ENCODE measurements around the gene ARHGAP9. TPM values are rescaled to one million over a fixed set of nuclear protein-coding genes. Genes with fewer than 3 reads are reported as not detected.

ARHGAP9 gene
- total RNA-seq, 2 experiments from 2014 or later, result 243 to 248 TPM

DNA sequence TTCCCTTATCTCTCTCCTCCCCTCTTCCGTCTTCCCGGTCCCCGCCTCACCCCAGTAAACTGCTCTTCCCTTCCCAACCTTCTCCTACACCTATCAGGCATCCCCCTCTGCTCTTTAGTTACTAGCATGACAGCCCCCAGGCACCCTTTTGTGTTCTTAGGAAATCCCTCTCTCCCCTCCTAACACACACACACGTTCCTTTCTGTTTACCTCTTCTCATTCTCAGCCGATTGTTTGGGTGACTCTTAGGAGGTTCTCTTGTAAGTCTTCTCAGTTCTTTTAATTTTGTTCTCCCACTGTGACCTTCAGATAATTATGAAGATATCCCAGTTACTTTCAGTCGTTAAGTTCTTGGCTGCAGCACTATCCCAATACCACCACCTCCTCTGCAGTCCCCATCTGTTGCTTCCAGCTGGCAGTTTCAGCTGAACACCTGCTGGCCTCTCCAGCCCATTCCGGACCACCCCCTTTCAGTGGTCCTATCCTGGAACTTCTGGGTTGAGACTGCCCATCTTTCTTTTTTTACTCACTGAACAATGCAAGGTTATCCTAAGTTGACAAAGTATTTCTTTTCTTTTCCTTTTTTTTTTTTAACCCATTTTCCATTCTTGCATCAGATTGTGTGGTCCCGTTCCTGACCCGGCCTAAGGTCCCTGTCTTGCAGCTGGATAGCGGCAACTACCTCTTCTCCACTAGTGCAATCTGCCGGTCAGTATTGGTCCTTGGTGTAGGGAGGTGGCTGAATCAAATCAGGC lies 8.9 kb upstream of the ARHGAP9 start:
- POLR2A ChIA-PET, result interaction anchor here (0.6 to 2.3 kb wide), 2 partner anchors 9 to 145 kb away, joined by 3 to 11 read pairs; partner anchors contain the start of gene ARHGAP9
- Mint-ChIP-seq H3K4me3 (peak overlapping the region; percentile 89), H3K36me3 (ENCODE audit: low read depth) (peaks cover 44% of the 10 kb centered on the region), H3K4me1 (ENCODE audit: low read depth) (peaks cover 37% of the 10 kb centered on the region), H3K27ac (peak overlapping the region; percentile 93), H3K27me3 (ENCODE audit: low read depth) (no peaks in the 10 kb centered on the region), H3K9me3 (ENCODE audit: insufficient read depth) (no peaks in the 10 kb centered on the region)
- CTCF ChIA-PET, result interaction anchor here (1.0 to 1.4 kb wide), 2 partner anchors 26 to 30 kb away, joined by 3 to 4 read pairs; partner anchors contain the start of gene GLI1
- no peak for DNase-seq
- no peak for ATAC-seq

- H3K9me3 Mint-ChIP-seq (ENCODE audit: insufficient read depth), result no peaks in the 10 kb centered on the region
- CTCF ChIA-PET, result interaction anchor here (1.0 to 2.9 kb wide), 3 partner anchors 10 to 29 kb away, joined by 3 to 22 read pairs (median 4); partner anchors contain the start of gene GLI1
Measured at GRCh38 chr12:57487597-57488401, 8.1 kb upstream of the ARHGAP9 start, which contains the start of gene MARS1. Gene MARS1 (plus strand): TSS chr12:57488068. CDS start chr12:57488091, 23 bp downstream.

DNA sequence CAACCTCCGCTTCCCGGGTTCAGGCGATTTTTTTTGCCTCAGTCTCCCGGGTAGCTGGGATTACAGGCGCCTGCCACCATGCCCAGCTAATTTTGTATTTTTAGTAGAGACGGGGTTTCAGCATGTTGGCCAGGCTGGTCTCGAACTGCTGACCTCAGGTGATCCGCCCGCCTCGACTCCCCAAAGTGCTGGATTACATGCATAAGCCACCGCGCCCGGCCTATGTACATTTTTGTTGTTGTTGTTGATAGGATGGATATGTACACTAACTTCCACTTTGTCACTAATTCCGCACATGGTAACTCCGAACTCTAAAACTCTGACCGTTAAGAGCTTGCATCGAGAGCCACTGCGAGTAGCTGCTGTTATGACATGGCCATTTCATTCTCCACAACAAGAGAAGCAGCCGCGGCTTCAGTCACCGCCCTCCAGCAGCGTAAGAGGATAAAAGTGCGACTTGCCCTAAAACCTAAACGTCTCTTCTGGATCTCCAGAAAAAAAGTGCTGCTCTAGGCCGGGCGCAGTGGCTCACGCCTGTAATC lies 7.5 kb upstream of the ARHGAP9 start:
- H3K4me3 Mint-ChIP-seq, result peak overlapping the region; percentile 89
- peaks cover 38% of the 10 kb centered on the region for H3K36me3 Mint-ChIP-seq (ENCODE audit: low read depth)
- no peak for DNase-seq
- ChIA-PET POLR2A (interaction anchor here (1.2 to 2.4 kb wide), 4 partner anchors 8 to 409 kb away, joined by 3 to 14 read pairs (median 10); partner anchors contain the start of genes ARHGAP9 and DDIT3), CTCF (interaction anchor here (2.9 kb wide), 1 partner anchor 10 kb away, joined by 22 read pairs; no protein-coding TSS in a partner anchor)
- peak overlapping the region; percentile 93 for H3K27ac Mint-ChIP-seq
- H3K9me3 Mint-ChIP-seq (ENCODE audit: insufficient read depth), result no peaks in the 10 kb centered on the region
- H3K27me3 Mint-ChIP-seq (ENCODE audit: low read depth), result no peaks in the 10 kb centered on the region
- ATAC-seq, result no peak
- H3K4me1 Mint-ChIP-seq (ENCODE audit: low read depth), result peaks cover 39% of the 10 kb centered on the region

More at GRCh38 chr12:57487597-57488401, 8.1 kb upstream of the ARHGAP9 start, which contains the start of gene MARS1:
- peaks cover 41% of the 10 kb centered on the region for H3K36me3 Mint-ChIP-seq (ENCODE audit: low read depth)
- H3K4me1 Mint-ChIP-seq (ENCODE audit: low read depth), result peaks cover 41% of the 10 kb centered on the region
- ATAC-seq (peak; percentile 97), DNase-seq (peak; percentile 96)
- POLR2A ChIA-PET, result interaction anchor here (1.2 to 2.4 kb wide), 4 partner anchors 8 to 410 kb away, joined by 3 to 14 read pairs (median 10); partner anchors contain the start of genes ARHGAP9 and DDIT3
- H3K4me3 Mint-ChIP-seq, result peak within 1 kb of the TSS; percentile 89
- peak within 1 kb of the TSS; percentile 93 for H3K27ac Mint-ChIP-seq
- no peaks in the 10 kb centered on the region for H3K27me3 Mint-ChIP-seq (ENCODE audit: low read depth)

DNA sequence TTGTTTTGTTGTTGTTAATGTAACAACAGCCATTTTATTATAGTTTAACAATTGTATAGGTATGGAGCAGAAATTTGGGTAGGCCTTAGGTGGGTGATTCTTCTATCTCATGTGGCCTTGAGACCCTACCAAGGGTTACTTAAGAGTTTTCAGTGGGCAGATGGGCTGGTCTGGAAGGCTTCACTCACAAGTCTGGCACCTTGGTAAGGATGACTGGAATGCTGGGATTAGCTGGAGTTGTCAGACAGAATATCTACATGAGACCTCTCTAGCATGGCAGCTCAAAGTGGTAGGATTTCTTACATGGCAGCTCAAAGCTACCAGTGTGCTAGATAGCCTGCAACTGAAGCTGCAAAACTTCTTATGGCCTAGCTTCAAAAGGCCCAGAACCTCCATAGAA lies 6.0 kb upstream of the ARHGAP9 start:
- no peaks in the 10 kb centered on the region for H3K9me3 Mint-ChIP-seq (ENCODE audit: insufficient read depth)
- POLR2A ChIA-PET, result interaction anchor here (0.7 to 2.4 kb wide), 3 partner anchors 9 to 35 kb away, joined by 3 to 14 read pairs (median 10); partner anchors contain the start of gene DDIT3
- H3K4me3 Mint-ChIP-seq, result no peak overlapping the region
- peaks cover 26% of the 10 kb centered on the region for H3K36me3 Mint-ChIP-seq (ENCODE audit: low read depth)
- H3K27ac Mint-ChIP-seq, result no peak overlapping the region
- ATAC-seq (no peak), DNase-seq (no peak)
- CTCF ChIA-PET, result interaction anchor here (1.0 to 2.9 kb wide), 3 partner anchors 8 to 27 kb away, joined by 3 to 22 read pairs (median 6); partner anchors contain the start of gene GLI1
- H3K27me3 Mint-ChIP-seq (ENCODE audit: low read depth), result no peaks in the 10 kb centered on the region
- peaks cover 45% of the 10 kb centered on the region for H3K4me1 Mint-ChIP-seq (ENCODE audit: low read depth)

DNA sequence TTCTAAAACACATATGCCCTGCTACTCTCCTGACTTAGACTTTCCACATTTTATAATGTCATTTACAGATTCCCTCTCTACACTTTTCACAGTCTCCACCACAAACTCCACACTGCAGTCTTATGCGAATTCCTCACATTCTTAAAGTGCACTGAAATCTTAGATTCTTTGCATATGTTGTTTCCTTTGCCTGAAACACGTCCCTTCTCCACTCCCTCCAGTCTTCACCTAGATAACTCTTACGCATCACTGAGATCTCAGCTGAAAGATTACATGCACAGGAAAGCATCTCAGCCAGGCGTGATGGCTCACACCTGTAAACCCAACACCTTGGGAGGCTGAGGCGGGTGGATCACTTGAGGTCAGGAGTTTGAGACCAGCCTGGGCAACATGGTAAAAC lies 3.8 kb upstream of the ARHGAP9 start:
- ATAC-seq, result no peak
- ChIA-PET CTCF (interaction anchor here (1.8 kb wide), 1 partner anchor 25 kb away, joined by 7 read pairs; no protein-coding TSS in a partner anchor), POLR2A (interaction anchor here (0.6 to 1.5 kb wide), 2 partner anchors 22 to 36 kb away, joined by 3 to 4 read pairs; partner anchors contain the start of gene DDIT3)
- H3K4me3 Mint-ChIP-seq, result no peak overlapping the region
- H3K36me3 Mint-ChIP-seq (ENCODE audit: low read depth), result peaks cover 8% of the 10 kb centered on the region
- DNase-seq, result no peak
- H3K27me3 Mint-ChIP-seq (ENCODE audit: low read depth), result no peaks in the 10 kb centered on the region
- H3K27ac Mint-ChIP-seq, result no peak overlapping the region
- peaks cover 50% of the 10 kb centered on the region for H3K4me1 Mint-ChIP-seq (ENCODE audit: low read depth)
- no peaks in the 10 kb centered on the region for H3K9me3 Mint-ChIP-seq (ENCODE audit: insufficient read depth)

DNA sequence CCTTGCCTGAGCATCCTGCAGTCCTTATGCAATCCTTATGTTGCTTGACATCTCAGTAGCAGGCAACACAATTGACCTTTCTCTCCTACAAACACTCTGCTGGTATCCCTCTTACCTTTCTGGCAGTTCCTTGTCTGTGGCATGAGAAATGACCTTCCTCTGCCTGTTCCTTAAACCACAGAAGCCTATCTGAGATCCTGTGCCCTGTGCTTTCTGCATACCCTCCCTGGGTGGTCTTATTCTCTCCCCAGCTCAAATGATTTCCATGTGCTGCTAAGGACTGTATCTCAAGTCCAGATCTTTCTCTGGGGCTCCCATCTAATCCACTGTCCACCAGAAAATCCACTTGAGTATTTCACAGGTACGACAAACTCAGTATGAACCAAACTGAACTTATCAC lies 2.0 kb upstream of the ARHGAP9 start:
- ATAC-seq, result no peak
- H3K9me3 Mint-ChIP-seq (ENCODE audit: insufficient read depth), result no peaks in the 10 kb centered on the region
- CTCF ChIA-PET, result interaction anchor here (2.7 to 3.1 kb wide), 2 partner anchors 11 to 23 kb away, joined by 8 to 19 read pairs; partner anchors contain the start of gene GLI1
- H3K27me3 Mint-ChIP-seq (ENCODE audit: low read depth), result no peaks in the 10 kb centered on the region
- POLR2A ChIA-PET, result interaction anchor here (8.0 kb wide), 1 partner anchor 21 kb away, joined by 74 read pairs; the partner anchor contains the start of gene GLI1
- H3K4me3 Mint-ChIP-seq, result no peak overlapping the region
- DNase-seq, result no peak
- peak overlapping the region; percentile 99 for H3K27ac Mint-ChIP-seq
- H3K4me1 Mint-ChIP-seq (ENCODE audit: low read depth), result peaks cover 54% of the 10 kb centered on the region
- peaks cover 20% of the 10 kb centered on the region for H3K36me3 Mint-ChIP-seq (ENCODE audit: low read depth)

DNA sequence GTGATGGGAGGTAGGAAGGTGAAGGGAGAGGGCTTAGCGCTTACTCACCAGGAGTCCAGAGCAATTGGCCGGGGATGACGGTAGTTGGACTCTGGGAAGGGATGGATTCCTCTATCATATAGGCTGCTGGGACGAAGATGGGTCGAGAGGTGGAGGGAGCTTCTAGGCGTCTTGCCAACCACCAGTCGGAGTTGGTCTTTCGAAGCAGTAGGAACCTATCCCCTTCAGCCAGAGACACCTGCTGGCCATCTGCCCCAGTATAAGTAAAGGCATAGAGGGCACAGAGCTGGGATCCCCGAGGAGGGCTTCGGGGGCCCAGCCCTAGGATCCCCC lies 657 bp downstream of the ARHGAP9 start:
- Mint-ChIP-seq H3K9me3 (ENCODE audit: insufficient read depth) (no peaks in the 10 kb centered on the region), H3K4me3 (peak overlapping the region; percentile 96), H3K27ac (peak overlapping the region; percentile 99), H3K36me3 (ENCODE audit: low read depth) (peaks cover 43% of the 10 kb centered on the region), H3K27me3 (ENCODE audit: low read depth) (no peaks in the 10 kb centered on the region), H3K4me1 (ENCODE audit: low read depth) (peaks cover 72% of the 10 kb centered on the region)
- POLR2A ChIA-PET, result interaction anchor here (1.4 to 8.0 kb wide), 6 partner anchors 9 to 45 kb away, joined by 7 to 74 read pairs (median 12); partner anchors contain the start of genes DDIT3, GLI1 and MARS1
- ATAC-seq, result peak; percentile 0
- DNase-seq, result no peak
- CTCF ChIA-PET, result interaction anchor here (0.8 to 4.7 kb wide), 9 partner anchors 8 to 262 kb away, joined by 3 to 57 read pairs (median 3); partner anchors contain the start of genes DDIT3, GLI1, INHBE and MARS1

DNA sequence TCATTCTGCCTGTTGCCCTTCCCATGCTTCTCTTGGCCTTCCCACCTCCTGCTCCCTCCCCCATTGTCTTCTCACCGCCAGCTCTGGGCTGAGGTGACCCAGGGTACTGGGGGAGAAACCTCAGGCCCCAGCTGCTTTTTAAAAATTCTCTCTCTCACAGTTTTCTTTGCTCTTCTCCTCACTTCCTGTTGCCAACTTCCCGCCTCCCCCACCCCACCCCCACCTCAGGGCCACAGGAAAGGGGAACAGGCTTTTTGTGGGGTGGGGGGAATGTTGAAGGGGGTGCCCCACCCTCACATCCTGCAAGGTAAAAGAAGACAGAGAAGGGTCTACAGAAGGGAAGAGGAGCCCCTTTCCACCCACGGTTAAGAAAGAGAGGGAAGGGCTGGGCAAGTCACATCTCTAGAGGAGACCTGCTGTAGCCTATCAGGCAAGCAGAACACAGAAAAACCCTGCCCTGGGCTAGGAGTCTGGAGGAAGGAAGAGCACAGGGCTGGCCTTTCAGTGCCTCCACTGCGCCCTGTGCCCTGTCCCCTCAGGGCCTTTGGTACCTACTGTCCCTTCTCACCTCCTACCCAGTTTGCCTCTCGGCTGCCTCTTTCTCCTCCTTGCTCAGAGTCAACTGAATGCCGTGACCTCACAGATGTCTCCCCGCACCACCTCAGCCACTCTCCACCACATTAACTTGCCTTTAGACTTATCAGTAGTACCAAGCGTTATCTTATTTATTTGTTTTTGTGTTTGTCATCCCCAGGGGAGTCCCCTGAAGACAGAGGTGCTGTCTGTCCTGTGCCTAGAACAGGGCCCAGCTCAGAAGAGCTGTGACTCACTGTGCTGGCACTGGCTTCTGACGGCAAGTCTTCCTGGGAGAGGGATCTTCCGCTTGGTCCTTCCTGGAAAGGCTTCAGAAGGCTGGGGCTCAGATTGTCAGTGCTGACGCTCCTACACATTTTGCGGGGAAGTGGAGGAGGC lies 1.7 kb downstream of the ARHGAP9 start:
- H3K27ac Mint-ChIP-seq, result peak overlapping the region; percentile 99
- H3K9me3 Mint-ChIP-seq (ENCODE audit: insufficient read depth), result no peaks in the 10 kb centered on the region
- peak overlapping the region; percentile 96 for H3K4me3 Mint-ChIP-seq
- CTCF ChIA-PET, result interaction anchor here (0.6 to 4.7 kb wide), 16 partner anchors 9 to 263 kb away, joined by 3 to 57 read pairs (median 6); partner anchors contain the start of genes DDIT3, GLI1, INHBE and MARS1
- no peaks in the 10 kb centered on the region for H3K27me3 Mint-ChIP-seq (ENCODE audit: low read depth)
- peak; percentile 72 for DNase-seq
- peak; percentile 54 for ATAC-seq
- H3K36me3 Mint-ChIP-seq (ENCODE audit: low read depth), result peaks cover 50% of the 10 kb centered on the region
- peaks cover 72% of the 10 kb centered on the region for H3K4me1 Mint-ChIP-seq (ENCODE audit: low read depth)
- POLR2A ChIA-PET, result interaction anchor here (0.5 to 8.0 kb wide), 9 partner anchors 8 to 1350 kb away, joined by 3 to 74 read pairs (median 11); partner anchors contain the start of genes DDIT3, ESYT1, GLI1 and MARS1

DNA sequence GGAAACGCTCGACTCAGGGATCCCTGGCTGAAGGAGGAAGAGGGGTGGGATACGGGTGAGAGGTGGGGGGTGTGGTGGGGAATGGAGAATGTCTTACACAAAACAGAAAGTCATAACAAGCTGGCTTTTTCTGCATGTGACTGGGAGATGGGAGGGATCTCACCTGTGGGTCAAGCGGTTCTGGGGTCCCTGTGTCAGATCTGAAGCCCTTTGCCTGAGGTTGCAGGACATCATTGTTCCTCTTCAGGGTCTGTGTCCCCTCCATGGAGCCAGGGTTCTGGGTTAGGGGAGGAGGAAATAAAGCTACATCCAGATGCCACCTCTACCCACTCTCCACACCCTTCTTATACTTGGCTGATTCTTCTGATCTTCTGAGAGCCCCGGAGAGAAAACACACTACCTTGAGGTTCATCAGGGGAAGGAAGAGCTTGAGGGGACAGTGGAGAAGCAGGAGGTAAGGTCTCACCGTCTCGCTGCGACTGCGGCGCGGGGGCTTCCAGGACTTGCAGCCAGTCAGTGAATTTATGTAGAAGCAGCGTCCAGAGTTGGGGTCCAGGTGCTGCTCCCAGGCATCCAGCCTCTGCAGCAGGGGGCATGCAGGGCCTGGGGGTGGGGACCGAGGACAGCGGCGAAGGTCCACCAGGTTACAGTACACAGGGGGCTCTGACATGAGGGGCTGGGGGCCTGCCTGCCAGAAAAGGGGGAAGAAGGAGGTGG lies 2.5 kb downstream of the ARHGAP9 start:
- ATAC-seq (peak; percentile 3), DNase-seq (peak; percentile 38)
- Mint-ChIP-seq H3K27ac (peak overlapping the region; percentile 99), H3K4me1 (ENCODE audit: low read depth) (peaks cover 79% of the 10 kb centered on the region), H3K4me3 (peak overlapping the region; percentile 96), H3K27me3 (ENCODE audit: low read depth) (no peaks in the 10 kb centered on the region), H3K9me3 (ENCODE audit: insufficient read depth) (no peaks in the 10 kb centered on the region), H3K36me3 (ENCODE audit: low read depth) (peaks cover 58% of the 10 kb centered on the region)
- POLR2A ChIA-PET, result interaction anchor here (0.5 to 8.0 kb wide), 9 partner anchors 9 to 1349 kb away, joined by 3 to 74 read pairs (median 11); partner anchors contain the start of genes DDIT3, ESYT1, GLI1 and MARS1
- CTCF ChIA-PET, result interaction anchor here (0.5 to 4.7 kb wide), 20 partner anchors 10 to 253 kb away, joined by 3 to 57 read pairs (median 4); partner anchors contain the start of genes GLI1, INHBE and MARS1

Data from activated CD8-positive, alpha-beta T cell treated with anti-CD3 and anti-CD28 coated beads, Interleukin-2, amount 10 ng/mL, durations not matched to agents 7 days and 5 days (primary cell).